ENCODE measurements around the gene FCGR1A.
"Not testable (repeated sequence)": the region's sequence is repeated elsewhere in the genome, so short reads cannot be mapped to it uniquely, and the experiment has no call there.

Gene FCGR1A

GRCh38 chr1:149778313-149778712 lies 4.2 kb upstream of the FCGR1A start:
- not testable (repeated sequence) for DNase-seq

GRCh38 chr1:149781413-149781984 lies 995 bp upstream of the FCGR1A start:
- peak; percentile 3 to 26 for DNase-seq

GRCh38 chr1:149783289-149783688 lies 795 bp downstream of the FCGR1A start:
- not testable (repeated sequence) for DNase-seq

- not testable (repeated sequence) for DNase-seq
Measured at GRCh38 chr1:149783868-149784267, 1.4 kb downstream of the FCGR1A start.

- not testable (repeated sequence) for DNase-seq
Measured at GRCh38 chr1:149787688-149788451, 5.4 kb downstream of the FCGR1A start.

DNA sequence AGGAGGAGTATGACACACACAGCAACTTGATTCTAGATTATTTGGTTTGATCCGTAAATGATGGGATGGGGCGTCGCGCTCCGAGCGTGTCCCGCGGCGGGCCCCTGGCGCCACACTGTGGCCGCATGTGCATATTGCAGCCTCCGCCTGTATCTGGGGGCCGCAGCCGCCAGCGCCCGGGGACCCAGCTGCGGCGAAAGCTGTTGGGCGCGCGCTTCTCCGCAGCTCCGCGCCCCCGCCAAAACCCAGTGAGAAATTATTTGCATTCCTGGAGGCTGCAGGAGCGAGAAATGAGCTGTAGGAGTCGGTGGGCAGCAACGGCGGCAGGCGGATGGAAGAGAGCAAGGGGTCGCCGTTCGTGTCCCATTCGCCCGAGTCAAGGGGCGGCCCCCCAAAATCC lies 10.0 kb downstream of the FCGR1A start:
- DNase-seq = peak in 1 of 2 donors; percentile 39

- peak; percentile 6 to 55 for DNase-seq
Measured at GRCh38 chr1:149792912-149793515, 10.5 kb downstream of the FCGR1A start.

DNA sequence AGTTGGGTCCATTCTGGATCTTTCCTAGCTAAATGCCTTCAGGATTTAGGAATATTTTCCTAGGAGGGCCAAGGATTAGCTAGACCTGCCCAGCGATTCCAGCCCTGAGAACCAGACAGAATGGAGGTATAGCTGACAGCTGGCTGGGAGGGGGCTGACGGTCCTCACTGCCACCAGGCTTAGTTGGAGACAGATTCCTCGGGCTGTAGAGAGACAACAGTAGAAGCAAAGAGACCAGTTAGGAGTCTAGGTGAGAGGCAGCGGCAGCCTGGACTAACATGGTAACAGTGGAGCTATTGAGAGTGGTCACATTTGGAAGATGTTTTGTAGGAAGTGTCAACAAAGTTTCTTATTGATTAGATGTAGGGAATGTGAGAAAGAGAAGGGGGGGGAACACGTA lies 11.4 kb downstream of the FCGR1A start:
- not testable (repeated sequence) for DNase-seq

DNA sequence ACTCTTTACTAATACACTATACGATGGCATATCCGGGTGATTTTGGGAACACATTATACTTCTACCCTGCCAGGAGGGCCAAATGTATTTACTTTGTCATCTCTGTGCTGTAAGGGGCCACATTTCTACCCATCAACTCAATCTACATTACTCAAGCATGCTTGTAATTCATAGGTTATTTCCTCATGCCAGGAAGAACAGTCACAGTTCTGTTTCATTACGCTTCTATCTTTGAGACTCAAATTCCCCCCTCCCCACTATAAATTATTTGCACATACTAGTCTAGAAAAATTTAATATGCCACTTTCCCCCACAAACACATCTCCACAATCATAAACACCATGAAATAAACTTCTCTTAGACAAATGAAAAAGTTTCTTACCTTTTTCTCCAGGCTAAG lies 19.1 kb downstream of the FCGR1A start:
- not testable (repeated sequence) for DNase-seq

GRCh38 chr1:149804417-149805080 lies 22.1 kb downstream of the FCGR1A start:
- DNase-seq = not testable (repeated sequence)

- DNase-seq = not testable (repeated sequence)
Measured at GRCh38 chr1:149810697-149811405, 28.4 kb downstream of the FCGR1A start.

DNA sequence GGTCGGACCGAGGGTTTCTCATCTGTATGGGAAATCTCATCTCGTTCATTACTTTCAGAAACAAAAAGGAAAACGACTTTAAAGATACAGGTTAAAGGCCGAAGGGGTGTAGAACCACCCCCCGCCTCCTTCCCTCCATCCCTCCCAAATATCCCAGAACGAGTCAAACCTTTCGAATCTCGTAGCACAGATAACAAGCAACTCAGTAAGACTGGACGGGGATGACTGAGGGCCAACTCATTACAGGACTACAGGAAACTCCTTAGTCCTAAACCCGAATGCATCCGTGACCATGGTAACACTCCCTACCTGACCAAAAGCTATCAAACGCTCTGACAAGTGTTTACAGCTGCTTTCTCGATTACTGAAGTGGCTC lies 29.0 kb downstream of the FCGR1A start:
- not testable (repeated sequence) for DNase-seq

GRCh38 chr1:149811890-149812829 lies 29.7 kb downstream of the FCGR1A start:
- peak; percentile 95 to 96 for DNase-seq

DNA sequence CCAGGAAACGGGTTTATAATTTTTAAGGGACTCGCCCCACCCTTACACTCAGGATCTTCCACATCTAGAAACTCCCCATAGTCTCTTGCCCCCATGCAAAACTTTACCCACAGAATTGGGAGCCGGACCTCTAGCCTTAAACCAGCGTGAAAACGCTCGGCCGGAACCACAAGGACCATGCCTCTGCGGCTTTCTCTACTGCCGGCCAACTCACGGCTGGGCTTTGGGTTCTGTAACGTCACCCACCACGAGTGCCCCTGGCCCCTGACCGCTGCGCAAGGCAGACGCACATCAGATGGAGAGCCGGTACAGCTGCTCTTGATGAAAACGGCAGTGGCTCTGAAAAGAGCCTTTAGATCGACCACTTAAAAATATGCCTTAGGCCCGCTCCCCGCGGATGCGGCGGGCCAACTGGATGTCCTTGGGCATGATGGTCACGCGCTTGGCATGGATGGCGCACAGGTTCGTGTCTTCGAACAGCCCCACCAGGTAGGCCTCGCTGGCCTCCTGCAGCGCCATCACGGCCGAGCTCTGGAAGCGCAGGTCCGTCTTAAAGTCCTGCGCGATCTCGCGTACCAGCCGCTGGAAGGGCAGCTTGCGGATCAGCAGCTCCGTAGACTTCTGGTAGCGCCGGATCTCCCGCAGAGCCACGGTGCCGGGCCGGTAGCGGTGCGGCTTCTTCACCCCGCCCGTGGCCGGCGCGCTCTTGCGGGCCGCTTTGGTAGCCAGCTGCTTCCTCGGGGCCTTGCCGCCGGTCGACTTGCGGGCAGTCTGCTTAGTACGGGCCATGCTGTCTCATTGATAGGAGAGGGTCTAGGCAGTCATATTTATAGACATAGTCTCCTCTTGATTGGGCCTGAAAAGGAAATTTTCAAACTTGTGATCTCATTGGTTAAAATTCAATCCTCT lies 30.7 kb downstream of the FCGR1A start:
- peak; percentile 59 to 78 for DNase-seq

- not testable (repeated sequence) for DNase-seq
Measured at GRCh38 chr1:149820387-149820786, 37.9 kb downstream of the FCGR1A start.

DNA sequence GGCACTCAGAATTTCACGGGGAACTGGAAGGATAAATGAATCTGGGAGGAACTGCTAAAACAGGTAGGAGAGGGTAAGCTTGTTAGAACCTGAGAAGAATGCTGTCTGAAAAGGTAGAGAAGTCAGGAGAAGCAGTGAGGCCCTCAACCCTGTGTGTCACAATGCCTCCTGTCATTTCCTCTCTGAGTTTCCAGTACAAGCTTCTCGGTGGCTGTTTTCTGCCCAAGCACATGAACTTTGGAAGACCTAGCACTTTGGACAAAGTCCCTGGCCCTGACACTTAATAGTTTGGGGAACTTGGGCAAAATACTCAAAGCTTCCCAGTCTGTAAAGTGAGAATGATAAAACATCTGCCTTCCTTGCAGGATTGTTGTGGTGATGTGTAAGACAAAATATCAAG lies 44.1 kb downstream of the FCGR1A start:
- not testable (repeated sequence) for DNase-seq

DNA sequence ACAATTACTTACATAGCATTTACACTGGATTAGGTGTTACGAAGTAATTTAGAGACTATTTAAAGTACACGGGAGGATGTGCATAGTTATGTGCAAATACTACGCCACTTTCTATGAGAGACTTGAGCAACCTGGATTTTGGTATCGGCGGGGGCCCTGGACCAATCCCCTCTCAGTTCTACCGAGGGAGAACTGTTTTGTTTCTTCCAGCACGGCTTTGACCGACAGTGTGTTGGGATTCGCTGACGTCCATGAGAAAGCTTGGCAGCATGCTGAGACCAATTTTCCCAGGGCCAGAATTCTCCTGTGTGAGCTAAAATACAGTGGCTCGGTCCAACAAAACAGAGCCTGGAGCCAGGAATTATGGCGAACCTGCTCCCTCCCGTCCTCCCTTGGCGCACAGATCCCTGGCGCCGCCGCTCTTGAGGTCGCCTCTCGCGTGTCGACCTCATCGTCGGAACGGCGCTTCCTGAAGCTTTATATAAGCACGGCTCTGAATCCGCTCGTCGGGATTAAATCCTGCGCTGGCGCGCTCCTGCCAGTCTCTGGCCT lies 49.3 kb downstream of the FCGR1A start:
- DNase-seq = not testable (repeated sequence)

DNA sequence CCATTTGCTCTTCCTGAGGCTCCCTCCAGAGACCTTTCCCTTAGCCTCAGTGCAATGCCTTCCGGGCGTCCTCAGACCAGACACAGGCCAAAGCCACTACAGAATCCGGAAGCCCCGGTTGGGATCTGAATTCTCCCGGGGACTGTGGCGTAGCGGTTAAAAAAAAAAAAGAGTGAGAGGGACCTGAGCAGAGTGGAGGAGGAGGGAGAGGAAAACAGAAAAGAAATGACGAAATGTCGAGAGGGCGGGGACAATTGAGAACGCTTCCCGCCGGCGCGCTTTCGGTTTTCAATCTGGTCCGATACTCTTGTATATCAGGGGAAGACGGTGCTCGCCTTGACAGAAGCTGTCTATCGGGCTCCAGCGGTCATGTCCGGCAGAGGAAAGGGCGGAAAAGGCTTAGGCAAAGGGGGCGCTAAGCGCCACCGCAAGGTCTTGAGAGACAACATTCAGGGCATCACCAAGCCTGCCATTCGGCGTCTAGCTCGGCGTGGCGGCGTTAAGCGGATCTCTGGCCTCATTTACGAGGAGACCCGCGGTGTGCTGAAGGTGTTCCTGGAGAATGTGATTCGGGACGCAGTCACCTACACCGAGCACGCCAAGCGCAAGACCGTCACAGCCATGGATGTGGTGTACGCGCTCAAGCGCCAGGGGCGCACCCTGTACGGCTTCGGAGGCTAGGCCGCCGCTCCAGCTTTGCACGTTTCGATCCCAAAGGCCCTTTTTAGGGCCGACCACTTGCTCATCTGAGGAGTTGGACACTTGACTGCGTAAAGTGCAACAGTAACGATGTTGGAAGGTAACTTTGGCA lies 50.0 kb downstream of the FCGR1A start:
- not testable (repeated sequence) for DNase-seq

- not testable (repeated sequence) for DNase-seq
Measured at GRCh38 chr1:149833144-149833543, 50.6 kb downstream of the FCGR1A start.
